Occipital lobe (tissue), 2 donors: Measurements from ENCODE around the gene UBR7. TPM values are rescaled to one million over a fixed set of nuclear protein-coding genes. Genes with fewer than 3 reads are reported as not detected.
"Not testable (repeated sequence)": the region's sequence is repeated elsewhere in the genome, so short reads cannot be mapped to it uniquely, and the experiment has no call there.

Source experiments
- DNase-seq: peaks from one replicate; lab custom pipeline; 2025; lab: John Stamatoyannopoulos, UW
- total RNA-seq: library from RNA; depleted of rRNA; stranded (reverse); fragments of >200 nt; gene quantifications from one replicate; pipeline ENCODE4 v1.2.3, GENCODE V29; 2014

UBR7 gene, protein sequence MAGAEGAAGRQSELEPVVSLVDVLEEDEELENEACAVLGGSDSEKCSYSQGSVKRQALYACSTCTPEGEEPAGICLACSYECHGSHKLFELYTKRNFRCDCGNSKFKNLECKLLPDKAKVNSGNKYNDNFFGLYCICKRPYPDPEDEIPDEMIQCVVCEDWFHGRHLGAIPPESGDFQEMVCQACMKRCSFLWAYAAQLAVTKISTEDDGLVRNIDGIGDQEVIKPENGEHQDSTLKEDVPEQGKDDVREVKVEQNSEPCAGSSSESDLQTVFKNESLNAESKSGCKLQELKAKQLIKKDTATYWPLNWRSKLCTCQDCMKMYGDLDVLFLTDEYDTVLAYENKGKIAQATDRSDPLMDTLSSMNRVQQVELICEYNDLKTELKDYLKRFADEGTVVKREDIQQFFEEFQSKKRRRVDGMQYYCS
- total RNA-seq: 56.6 TPM

DNA sequence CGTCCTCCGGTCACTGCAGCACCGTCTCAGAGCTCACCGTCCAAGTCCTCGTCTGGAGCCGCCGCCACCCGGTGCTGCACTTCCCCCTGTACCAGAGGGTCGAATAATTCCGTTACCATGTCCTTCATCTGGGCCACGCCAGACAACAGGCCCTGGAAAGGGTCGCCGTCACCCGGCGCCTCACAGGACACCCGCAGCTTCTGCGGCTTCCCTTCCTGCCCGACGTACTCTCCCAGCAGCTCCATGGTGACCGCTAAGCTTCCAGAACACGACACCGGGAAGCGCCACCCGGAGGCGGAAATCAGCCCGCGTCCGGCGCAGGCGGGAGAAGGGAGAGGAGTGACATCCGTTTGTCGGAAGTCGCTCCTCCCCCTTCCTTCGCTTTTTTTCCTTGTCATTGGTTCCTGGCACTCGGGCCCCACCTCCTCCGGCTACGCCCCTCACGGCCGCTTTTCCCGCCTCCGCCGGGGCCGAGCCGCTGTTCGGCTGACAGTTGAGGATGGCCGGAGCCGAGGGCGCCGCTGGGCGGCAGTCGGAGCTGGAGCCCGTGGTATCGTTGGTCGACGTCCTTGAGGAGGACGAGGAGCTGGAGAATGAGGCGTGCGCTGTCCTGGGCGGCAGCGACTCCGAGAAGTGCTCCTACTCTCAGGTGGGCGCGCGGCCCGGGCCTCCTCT is at the start of gene UBR7, which contains the start of gene GON7:
Gene UBR7 (plus strand): TSS at position 464 of the 675 bp plus-strand sequence. CDS start 36 bp downstream, at position 500.
Gene GON7 (minus strand): TSS at position 273 of the 675 bp plus-strand sequence. CDS start 28 bp downstream, at position 245.
- peak; percentile 96 for DNase-seq

GRCh38 chr14:93158349-93158748 is 48.7 kb upstream of the UBR7 start:
- DNase-seq: not testable (repeated sequence)

GRCh38 chr14:93159625-93160352 is 47.3 kb upstream of the UBR7 start:
- DNase-seq: not testable (repeated sequence)

- no peak for DNase-seq
Measured at GRCh38 chr14:93160353-93160801, 46.7 kb upstream of the UBR7 start.

DNA sequence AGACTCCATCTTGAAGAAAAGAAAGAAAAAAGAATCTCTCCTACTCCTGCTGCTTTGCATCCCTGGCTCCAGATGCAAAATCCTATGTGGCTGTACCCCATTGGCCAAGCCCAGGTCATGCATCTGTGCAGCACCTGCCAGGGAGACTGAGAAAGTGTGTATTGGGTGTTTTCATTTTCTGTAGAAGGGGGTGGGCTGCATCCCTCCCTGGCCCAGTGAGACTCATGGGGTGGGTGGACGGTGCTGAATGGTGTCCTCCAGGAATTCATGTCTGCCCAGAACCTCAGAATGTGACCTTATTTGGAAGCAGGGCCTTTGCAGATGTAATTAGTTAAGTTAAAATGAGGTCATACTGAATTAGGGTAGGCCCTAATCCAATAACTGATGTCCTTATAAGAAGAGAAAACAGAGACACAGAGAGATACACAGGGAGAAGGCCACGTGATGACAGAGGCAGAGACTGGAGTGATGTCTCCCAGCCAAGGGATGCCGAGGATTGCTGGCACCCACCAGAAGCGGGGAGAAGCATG is 45.6 kb upstream of the UBR7 start:
- no peak for DNase-seq

GRCh38 chr14:93163564-93163963 is 43.5 kb upstream of the UBR7 start:
- no peak for DNase-seq

DNA sequence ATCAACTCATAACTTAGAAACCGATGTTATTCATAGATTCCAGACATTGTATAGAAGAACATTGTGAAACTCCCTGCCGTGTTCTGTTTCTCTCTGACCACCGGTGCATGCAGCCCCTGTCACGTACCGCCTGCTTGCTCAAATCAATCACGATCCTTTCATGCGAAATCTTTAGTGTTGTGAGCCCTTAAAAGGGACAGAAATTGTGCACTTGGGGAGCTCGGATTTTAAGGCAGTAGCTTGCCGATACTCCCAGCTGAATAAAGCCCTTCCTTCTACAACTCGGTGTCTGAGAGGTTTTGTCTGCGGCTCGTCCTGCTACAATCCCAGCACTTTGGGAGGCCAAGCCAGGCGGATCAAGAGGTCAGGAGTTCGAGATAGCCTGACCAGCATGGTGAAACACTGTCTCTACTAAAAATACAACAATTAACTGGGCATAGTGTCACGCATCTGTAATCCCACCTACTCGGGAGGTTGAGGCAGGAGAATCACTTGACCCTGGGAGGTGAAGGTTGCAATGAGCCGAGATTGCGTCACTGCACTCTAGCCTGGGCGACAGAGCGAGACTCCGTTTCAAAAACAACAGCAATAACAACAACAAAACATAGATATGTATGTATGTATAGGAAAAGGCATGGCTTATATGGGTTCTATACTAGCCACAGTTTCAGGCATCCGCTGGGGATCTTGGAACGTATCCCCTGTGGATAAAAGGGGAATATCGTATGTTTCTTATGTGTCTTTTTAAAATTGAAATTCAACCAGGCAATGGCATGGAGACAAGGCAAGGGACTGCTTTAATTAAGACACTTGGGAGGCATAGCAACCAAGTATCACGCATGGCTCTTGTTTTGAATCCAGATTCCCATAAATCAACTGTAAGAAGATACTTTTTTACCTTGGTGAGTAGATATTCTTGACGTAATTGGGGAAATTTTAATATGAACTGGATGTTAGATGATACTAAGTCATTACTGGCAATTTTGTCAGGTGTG is 41.5 kb upstream of the UBR7 start:
- DNase-seq: not testable (repeated sequence)

GRCh38 chr14:93168610-93169009 is 38.4 kb upstream of the UBR7 start:
- not testable (repeated sequence) for DNase-seq

GRCh38 chr14:93169619-93170018 is 37.4 kb upstream of the UBR7 start:
- not testable (repeated sequence) for DNase-seq

GRCh38 chr14:93170141-93170540 is 36.9 kb upstream of the UBR7 start:
- not testable (repeated sequence) for DNase-seq

DNA sequence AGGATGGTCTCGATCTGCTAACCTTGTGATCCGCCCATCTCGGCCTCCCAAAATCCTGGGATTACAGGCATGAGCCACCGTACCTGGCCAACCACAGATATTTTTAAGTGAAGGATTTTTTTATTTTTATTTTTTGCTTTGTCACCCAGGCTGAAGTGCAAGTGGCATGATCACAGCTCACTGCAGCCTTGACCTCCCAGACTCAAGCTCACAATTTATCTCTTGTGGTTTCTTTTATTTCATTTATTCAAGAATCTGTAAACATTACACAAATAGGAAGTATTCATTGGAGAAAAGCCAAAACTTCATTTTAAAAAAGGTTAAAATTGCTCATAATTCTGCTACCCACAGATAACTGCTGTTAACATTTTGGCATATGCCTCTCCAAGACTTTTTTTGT is 35.7 kb upstream of the UBR7 start:
- no peak for DNase-seq

DNA sequence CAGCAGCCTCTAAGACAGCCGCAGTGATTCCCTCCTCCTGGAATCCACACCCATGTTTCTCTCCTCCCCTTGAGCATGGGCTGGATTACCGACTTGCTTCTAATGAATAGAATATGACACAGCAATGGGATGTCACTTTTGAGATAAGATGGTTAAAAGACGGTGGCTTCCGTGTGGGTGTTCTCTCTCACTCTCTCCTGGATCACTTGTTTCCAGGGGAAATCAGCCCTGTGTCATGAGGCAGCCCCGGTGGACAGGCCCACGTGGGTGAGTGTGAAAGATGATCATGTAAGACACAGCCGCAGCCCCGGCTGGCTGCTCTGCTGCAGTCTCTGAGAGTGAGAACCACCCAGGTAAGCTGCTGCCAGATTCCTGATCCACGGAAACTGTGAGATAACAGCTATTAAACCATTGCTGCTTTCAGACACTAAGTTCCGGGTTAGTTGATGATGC is 33.1 kb upstream of the UBR7 start:
- DNase-seq: peak; percentile 49

GRCh38 chr14:93174731-93175130 is 32.3 kb upstream of the UBR7 start:
- not testable (repeated sequence) for DNase-seq

DNA sequence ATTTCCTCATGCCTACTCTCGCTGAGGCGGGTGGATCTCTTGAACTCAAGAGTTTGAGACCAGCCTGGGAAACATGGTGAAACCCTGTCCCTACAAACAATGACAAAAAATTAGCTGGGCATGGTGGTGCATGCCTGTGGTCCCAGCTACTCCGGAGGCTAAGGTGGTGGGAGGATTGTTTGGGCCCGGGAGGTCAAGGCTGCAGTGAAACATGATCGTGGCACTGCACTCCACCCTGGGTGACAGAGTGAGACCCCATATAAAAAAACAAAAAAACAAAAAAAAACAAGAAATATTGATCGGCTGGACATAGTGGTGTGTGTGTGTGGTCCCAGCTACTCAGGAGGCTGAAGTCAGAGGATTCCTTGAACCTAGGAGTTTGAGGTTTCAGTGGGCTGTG is 31.6 kb upstream of the UBR7 start:
- no peak for DNase-seq

DNA sequence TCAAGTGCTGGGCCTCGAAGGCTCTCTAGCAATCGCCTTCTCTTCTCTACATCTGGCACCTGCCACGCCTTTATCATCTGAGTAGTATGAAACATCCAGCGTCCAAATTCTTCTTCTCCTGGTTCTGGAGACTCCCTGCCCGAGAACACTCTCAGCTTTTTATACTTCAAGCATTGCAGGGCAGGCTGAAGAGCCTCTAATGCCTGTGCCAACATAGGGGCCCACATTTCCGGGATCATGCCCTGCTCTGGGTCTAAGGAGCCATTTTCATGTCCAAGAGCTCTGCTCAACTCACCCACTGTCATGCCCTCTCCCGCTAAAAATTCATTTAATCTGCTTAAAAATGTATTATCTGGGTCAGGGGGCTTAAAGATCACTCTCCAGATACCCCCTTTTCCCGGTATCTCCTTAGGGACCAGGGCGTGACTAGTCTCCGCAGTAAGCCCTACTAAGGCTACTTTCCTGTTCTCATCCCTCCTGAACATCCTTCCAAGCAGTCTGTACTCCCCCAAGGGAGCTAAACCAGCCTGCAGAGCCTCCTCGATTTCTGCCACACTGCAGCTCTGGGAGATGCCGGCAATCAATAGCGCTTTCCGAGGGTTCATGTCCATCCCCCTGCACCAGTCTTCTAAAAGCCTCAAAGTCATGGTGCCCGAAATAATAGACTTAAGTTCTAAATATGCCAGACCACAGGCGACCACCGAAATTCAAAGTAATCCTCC is 23.3 kb upstream of the UBR7 start:
- no peak for DNase-seq

GRCh38 chr14:93184391-93185348 is 22.4 kb upstream of the UBR7 start, which contains the start of the genes LYSET and MOAP1:
Gene LYSET, plus strand, starts transcription at chr14:93185317. Its CDS starts 89 bp downstream, at chr14:93185406.
Gene MOAP1, minus strand, starts transcription at chr14:93184897. Its CDS starts 655 bp downstream, at chr14:93184242.
- peak; percentile 83 for DNase-seq

GRCh38 chr14:93185349-93185720 is 21.7 kb upstream of the UBR7 start:
- DNase-seq: no peak

DNA sequence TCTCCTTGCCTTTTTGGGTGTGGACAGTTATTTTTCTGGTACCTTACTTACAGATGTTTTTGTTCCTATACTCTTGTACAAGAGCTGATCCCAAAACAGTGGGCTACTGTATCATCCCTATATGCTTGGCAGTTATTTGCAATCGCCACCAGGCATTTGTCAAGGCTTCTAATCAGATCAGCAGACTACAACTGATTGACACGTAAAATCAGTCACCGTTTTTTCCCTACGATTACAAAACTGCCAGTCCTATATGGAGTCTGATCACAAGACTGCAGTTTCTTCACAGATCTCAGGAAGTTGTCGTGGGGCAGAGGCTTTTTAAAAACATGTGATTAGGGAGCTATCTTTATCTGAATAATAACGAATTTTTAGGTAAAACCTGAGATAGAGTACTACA is 20.6 kb upstream of the UBR7 start:
- DNase-seq: no peak
